Gastrocnemius medialis (tissue), 4 donors: Measurements from ENCODE around the gene DNAJC11. TPM values are rescaled to one million over a fixed set of nuclear protein-coding genes. Genes with fewer than 3 reads are reported as not detected.
A peak's percentile ranks its signal among the peaks of the same experiment; 100 is the strongest.

Source experiments
- ATAC-seq, 2 donors: fragments of 150-250 bp; one replicate each; pipeline ENCODE4 v1.9.1; 2016
- DNase-seq, 2 donors: peaks; one replicate each; pipeline ENCODE4 v3.0.0-alpha.2; 2019
- H3K27ac ChIP-seq, 4 donors: fragments of 200-600 bp; sonication (generic); 1 replicate in 1 of 4; 2 replicates in 3 of 4; pipeline ENCODE4 v1.5.1; 2016 to 2018; ENCODE audit warnings: mild to moderate bottlenecking in 2 of 4, moderate library complexity in 1 of 4
- H3K27me3 ChIP-seq, 3 donors: fragments of 200-600 bp; sonication (generic) in 2 of 3; 1 replicate in 1 of 3; 2 replicates in 2 of 3; pipeline versions ENCODE4 v1.5.1 to v1.6.0; 2016 to 2019; ENCODE audit warnings: mild to moderate bottlenecking in 1 of 3, moderate library complexity in 1 of 3
- H3K36me3 ChIP-seq, 2 donors: fragments of 200-600 bp; sonication (generic) in 1 of 2; one replicate each; pipeline ENCODE4 v1.5.1; 2017 to 2018
- H3K4me1 ChIP-seq, 2 donors: fragments of 200-600 bp; sonication (generic) in 1 of 2; one replicate each; pipeline ENCODE4 v1.5.1; 2016 to 2017; ENCODE audit warnings: mild to moderate bottlenecking in 2 of 2
- H3K4me3 ChIP-seq, 4 donors: fragments of 200-600 bp; sonication (generic) in 3 of 4; 1 replicate in 1 of 4; 2 replicates in 3 of 4; pipeline ENCODE4 v1.5.1; 2016 to 2019; ENCODE audit warnings: mild to moderate bottlenecking in 2 of 4
- H3K9me3 ChIP-seq, 3 donors: fragments of 200-600 bp; sonication (generic) in 2 of 3; 1 replicate in 1 of 3; 2 replicates in 2 of 3; pipeline ENCODE4 v1.5.1; 2016 to 2019
- POLR2A ChIP-seq, 2 donors: fragments of 450-650 bp; IDR thresholded peaks; one replicate each; pipeline ENCODE4 v1.6.1; 2017; ENCODE audit warnings: antibody characterized with exemption in 2 of 2, mild to moderate bottlenecking in 2 of 2, moderate library complexity in 2 of 2
- in situ Hi-C, 4 donors: fragments of 200-750 bp; cut with MboI; loops; one replicate each; pipeline versions ENCODE4 v1.15.0 to v1.8.0; 2017; ENCODE audit warnings: low sequenced_read_pairs in 4 of 4
- intact Hi-C: fragments of 100-400 bp; cut with DNase I; formaldehyde crosslinking; loops from one replicate; pipeline ENCODE4 v1.15.1; 2023; ENCODE audit warnings: low total_unique reads
- total RNA-seq, 4 donors: library from RNA; depleted of rRNA; stranded (reverse); fragments of >200 nt; gene quantifications; one replicate each; pipeline versions ENCODE4 v1.1.0 to v1.2.3, GENCODE V29; 2016
- TF ChIP-seq, protein P1 (sequence below), 5 experiments: fragments of 450-650 bp in 3 of 5; fragments of 200-600 bp in 2 of 5; sonication (generic) in 2 of 5; IDR thresholded peaks in 4 of 5; conservative IDR thresholded peaks in 1 of 5; 1 replicate in 4 of 5; 2 replicates in 1 of 5; pipeline ENCODE4 v1.5.1; 2016 to 2019; ENCODE audit warnings: antibody characterized with exemption in 5 of 5, mild to moderate bottlenecking in 3 of 5, moderate library complexity in 3 of 5

The DNAJC11 gene
- total RNA-seq, 4 donors from 2014 or later, result 23.3 to 40.7 (median 30.8) TPM

DNA sequence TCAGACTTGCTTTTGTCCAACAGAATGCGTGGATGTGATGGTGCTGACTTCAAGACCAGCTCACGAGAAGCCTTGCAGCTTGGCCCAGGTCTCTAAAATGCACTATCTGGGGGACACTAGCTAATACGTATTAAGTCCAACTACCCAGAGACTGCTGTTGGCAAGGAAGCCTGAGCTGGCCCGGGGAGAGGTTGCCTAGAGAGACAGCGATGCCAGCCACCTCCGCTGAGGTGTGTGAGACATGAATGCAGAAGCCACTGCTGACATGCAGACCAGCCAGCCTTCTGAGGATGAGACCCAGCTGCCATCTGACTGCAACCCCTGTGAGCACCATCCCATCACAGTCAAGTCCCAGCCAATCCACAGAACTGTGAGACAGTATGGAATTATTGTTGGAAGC, 44.5 kb downstream of the DNAJC11 start:
- no peak for ATAC-seq
- Histone ChIP-seq H3K4me1 (no peaks in the 10 kb centered on the region), H3K27me3 (no peaks in the 10 kb centered on the region), H3K4me3 (no peak overlapping the region), H3K36me3 (peaks cover 4 to 18% of the 10 kb centered on the region in 2 donors), H3K9me3 (no peaks in the 10 kb centered on the region), H3K27ac (no peak overlapping the region)
- in situ Hi-C loops (no loop called here), intact Hi-C loops (no loop called here)
- TF ChIP-seq, protein P1, sequence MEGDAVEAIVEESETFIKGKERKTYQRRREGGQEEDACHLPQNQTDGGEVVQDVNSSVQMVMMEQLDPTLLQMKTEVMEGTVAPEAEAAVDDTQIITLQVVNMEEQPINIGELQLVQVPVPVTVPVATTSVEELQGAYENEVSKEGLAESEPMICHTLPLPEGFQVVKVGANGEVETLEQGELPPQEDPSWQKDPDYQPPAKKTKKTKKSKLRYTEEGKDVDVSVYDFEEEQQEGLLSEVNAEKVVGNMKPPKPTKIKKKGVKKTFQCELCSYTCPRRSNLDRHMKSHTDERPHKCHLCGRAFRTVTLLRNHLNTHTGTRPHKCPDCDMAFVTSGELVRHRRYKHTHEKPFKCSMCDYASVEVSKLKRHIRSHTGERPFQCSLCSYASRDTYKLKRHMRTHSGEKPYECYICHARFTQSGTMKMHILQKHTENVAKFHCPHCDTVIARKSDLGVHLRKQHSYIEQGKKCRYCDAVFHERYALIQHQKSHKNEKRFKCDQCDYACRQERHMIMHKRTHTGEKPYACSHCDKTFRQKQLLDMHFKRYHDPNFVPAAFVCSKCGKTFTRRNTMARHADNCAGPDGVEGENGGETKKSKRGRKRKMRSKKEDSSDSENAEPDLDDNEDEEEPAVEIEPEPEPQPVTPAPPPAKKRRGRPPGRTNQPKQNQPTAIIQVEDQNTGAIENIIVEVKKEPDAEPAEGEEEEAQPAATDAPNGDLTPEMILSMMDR (IDR thresholded peaks at IDR 0.05 in 4 of 5, conservative IDR thresholded peaks at IDR 0.05 in 1 of 5), result no peak
- TF ChIP-seq POLR2A (IDR thresholded peaks at IDR 0.05), result no peak
- DNase-seq, result no peak

DNA sequence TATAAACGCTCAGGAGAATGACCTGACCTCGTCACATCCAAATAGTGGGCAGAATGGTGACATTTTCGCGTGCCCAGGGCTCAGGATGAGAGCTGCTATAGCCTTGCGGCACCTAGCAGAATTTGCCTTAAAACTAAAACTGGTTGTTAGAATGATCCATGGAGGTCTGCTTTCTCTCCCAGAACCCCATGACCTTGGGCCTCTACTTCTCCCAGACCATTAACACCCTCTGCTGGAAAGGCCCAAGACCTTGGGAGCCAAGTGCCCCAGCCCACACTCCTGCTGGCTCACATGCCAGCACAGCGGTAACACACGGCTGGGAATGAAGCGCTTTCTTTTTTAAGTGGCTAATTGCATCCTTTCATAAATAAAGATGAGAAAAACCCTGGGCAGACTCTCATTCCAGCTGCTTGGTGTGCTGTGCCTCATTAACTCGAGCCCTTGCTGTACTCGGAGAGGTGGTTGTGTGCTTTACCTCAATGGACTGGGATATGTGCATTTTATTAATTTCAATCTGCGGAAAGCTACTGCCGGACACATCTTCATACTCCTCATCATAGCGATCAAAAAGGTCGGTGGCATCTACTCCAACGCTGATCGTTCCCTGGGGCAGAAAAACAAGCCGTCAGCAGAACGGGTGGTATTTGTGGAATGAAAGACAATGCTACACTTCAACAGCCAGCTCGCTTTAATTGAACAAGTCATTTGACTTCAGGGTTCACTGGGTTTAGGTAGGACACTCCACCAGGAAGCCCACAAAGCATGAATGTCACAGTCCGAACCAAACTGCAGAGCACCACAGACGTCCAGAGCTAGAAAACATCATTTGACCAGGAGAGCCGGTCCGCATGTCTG, 48.0 kb downstream of the DNAJC11 start:
- DNase-seq (no peak), ATAC-seq (no peak)
- Histone ChIP-seq H3K9me3 (no peaks in the 10 kb centered on the region), H3K36me3 (peaks cover 4 to 24% of the 10 kb centered on the region in 2 donors), H3K4me1 (no peaks in the 10 kb centered on the region), H3K27me3 (no peaks in the 10 kb centered on the region), H3K4me3 (no peak overlapping the region), H3K27ac (no peak overlapping the region)
- TF ChIP-seq POLR2A (IDR thresholded peaks at IDR 0.05), result no peak
- TF ChIP-seq, protein P1 (IDR thresholded peaks at IDR 0.05 in 4 of 5, conservative IDR thresholded peaks at IDR 0.05 in 1 of 5), result no peak
- in situ Hi-C loops, result no loop called here
- intact Hi-C loops, result no loop called here

DNA sequence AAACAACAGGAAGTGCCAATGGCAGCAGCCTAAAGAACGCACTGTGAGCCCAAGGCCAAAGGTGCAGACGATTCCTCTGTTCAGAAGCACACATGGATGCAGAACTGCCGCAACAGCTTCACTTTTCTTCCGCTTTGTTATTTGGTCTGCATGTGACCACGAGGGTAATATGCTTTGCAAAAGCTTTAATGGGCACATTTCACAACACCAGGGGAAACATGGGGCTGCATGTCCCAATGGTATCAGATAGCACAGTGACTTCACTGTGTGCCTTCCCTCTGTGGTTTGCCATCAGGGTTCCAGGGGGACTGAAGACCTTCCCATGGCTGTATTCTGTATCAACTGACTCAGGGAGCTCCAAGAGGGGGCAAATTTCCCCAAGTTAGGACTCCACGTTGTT, 48.6 kb downstream of the DNAJC11 start:
- H3K27me3 ChIP-seq, result no peaks in the 10 kb centered on the region
- peaks cover 4 to 24% of the 10 kb centered on the region in 2 donors for H3K36me3 ChIP-seq
- H3K4me3 ChIP-seq, result no peak overlapping the region
- TF ChIP-seq POLR2A (IDR thresholded peaks at IDR 0.05), result no peak
- TF ChIP-seq, protein P1 (IDR thresholded peaks at IDR 0.05 in 4 of 5, conservative IDR thresholded peaks at IDR 0.05 in 1 of 5), result no peak
- intact Hi-C loops, result no loop called here
- in situ Hi-C loops, result no loop called here
- no peak for DNase-seq
- H3K27ac ChIP-seq, result no peak overlapping the region
- no peaks in the 10 kb centered on the region for H3K4me1 ChIP-seq
- peak; percentile 9 to 64 for ATAC-seq
- H3K9me3 ChIP-seq, result no peaks in the 10 kb centered on the region

DNA sequence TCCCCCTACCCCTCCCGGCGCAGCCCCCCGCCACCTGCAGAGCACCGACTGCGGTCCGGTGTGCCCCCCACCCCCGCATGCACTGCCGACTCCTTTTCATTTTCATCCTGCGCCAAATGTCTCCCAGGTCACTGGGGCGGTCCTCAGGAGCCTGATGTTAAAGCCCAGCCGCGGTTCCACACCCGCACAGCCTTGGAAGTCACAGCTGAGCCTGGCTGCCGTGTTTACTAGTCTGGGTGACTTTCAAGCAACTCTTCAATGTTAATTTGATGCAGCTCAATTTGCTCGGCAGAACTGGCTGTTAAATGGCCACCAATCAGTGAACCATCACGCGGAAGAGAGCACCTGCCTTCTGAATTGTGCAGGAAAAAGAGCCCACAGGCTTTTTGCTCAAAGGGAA, 49.7 kb downstream of the DNAJC11 start:
- Histone ChIP-seq H3K27ac (no peak overlapping the region), H3K4me3 (no peak overlapping the region), H3K36me3 (peaks cover 4 to 24% of the 10 kb centered on the region in 2 donors), H3K27me3 (no peaks in the 10 kb centered on the region), H3K4me1 (no peaks in the 10 kb centered on the region), H3K9me3 (no peaks in the 10 kb centered on the region)
- in situ Hi-C loops (no loop called here), intact Hi-C loops (no loop called here)
- TF ChIP-seq POLR2A (IDR thresholded peaks at IDR 0.05), result no peak
- TF ChIP-seq, protein P1 (IDR thresholded peaks at IDR 0.05 in 4 of 5, conservative IDR thresholded peaks at IDR 0.05 in 1 of 5), result no peak
- ATAC-seq, result no peak
- DNase-seq, result no peak
